Gastroesophageal sphincter (tissue), 4 donors: Measurements from ENCODE around the gene PDE8A. TPM values are rescaled to one million over a fixed set of nuclear protein-coding genes. Genes with fewer than 3 reads are reported as not detected.
A peak's percentile ranks its signal among the peaks of the same experiment; 100 is the strongest.

Experiments used
- ATAC-seq: fragments of 150-250 bp; one replicate; pipeline ENCODE4 v1.9.1; 2016; ENCODE audit warnings: mild to moderate bottlenecking, moderate library complexity
- H3K27ac ChIP-seq, 4 donors: fragments of 200-600 bp; sonication (generic) in 3 of 4; 1 replicate in 3 of 4; 2 replicates in 1 of 4; pipeline ENCODE4 v1.5.1; 2016 to 2019
- H3K27me3 ChIP-seq: fragments of 200-600 bp; sonication (generic); one replicate; pipeline ENCODE4 v1.5.1; 2019
- H3K36me3 ChIP-seq, 2 donors: fragments of 200-600 bp; sonication (generic); one replicate each; pipeline ENCODE4 v1.5.1; 2019; ENCODE audit warnings: control low read depth in 1 of 2
- H3K4me1 ChIP-seq, 3 donors: fragments of 200-600 bp; sonication (generic); 1 replicate in 2 of 3; 2 replicates in 1 of 3; pipeline ENCODE4 v1.5.1; 2016 to 2019; ENCODE audit warnings: control low read depth in 2 of 3
- H3K4me3 ChIP-seq, 2 donors: fragments of 200-600 bp; sonication (generic); one replicate each; pipeline ENCODE4 v1.5.1; 2019; ENCODE audit warnings: mild to moderate bottlenecking in 1 of 2, moderate library complexity in 1 of 2
- H3K9me3 ChIP-seq, 3 donors: fragments of 200-600 bp; sonication (generic); one replicate each; pipeline ENCODE4 v1.5.1; 2017 to 2019; ENCODE audit warnings: control low read depth in 2 of 3
- CTCF ChIP-seq, 4 experiments: fragments of 200-600 bp in 2 of 4; fragments of 450-650 bp in 2 of 4; sonication (generic) in 1 of 4; IDR thresholded peaks; one replicate each; pipeline ENCODE4 v1.5.1; 2017 to 2019; ENCODE audit warnings: antibody characterized with exemption in 4 of 4, mild to moderate bottlenecking in 2 of 4, moderate library complexity in 2 of 4
- EP300 ChIP-seq: sonication (generic); formaldehyde crosslinking; IDR thresholded peaks from one replicate; pipeline ENCODE4 v1.6.1; 2017; ENCODE audit warnings: antibody characterized with exemption, mild to moderate bottlenecking
- POLR2A ChIP-seq, 2 donors: fragments of 450-650 bp; IDR thresholded peaks; one replicate each; pipeline ENCODE4 v1.6.1; 2017; ENCODE audit warnings: antibody characterized with exemption in 2 of 2, mild to moderate bottlenecking in 2 of 2, moderate library complexity in 1 of 2
- POLR2AphosphoS5 ChIP-seq: sonication (generic); formaldehyde crosslinking; IDR thresholded peaks from one replicate; pipeline ENCODE4 v1.6.1; 2017; ENCODE audit warnings: antibody characterized with exemption
- WGBS, 2 donors: methylation state at CpG; one replicate each; pipeline ENCODE4 v1.1.5; 2018; ENCODE audit warnings: low coverage in 1 of 2; 5-methylcytosine and 5-hydroxymethylcytosine counted together
- total RNA-seq, 4 donors: library from RNA; depleted of rRNA; stranded (reverse); fragments of >200 nt; gene quantifications; one replicate each; pipeline ENCODE4 v1.1.0, GENCODE V29; 2016

PDE8A gene
- total RNA-seq, 4 donors from 2014 or later, result 34.6 to 73.2 (median 56.2) TPM

DNA sequence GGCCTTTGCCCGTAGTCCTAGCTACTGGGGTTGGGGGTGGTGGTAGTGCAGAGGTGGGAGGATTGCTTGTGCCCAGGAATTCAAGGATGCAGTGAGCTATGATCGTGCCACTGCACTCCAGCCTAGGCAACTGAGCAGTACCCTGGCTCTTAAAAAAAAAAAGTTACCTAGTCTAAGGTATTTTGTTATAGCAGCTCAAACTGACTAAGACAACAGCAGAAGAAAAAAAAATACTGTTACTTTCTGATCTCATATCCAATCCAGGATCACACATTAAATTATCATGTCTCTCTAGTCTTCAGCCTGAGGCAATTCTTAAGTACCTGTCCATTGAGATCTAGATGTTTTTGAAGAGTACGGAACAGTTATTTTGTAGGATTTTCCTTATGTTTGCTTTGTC is 39.8 kb downstream of the PDE8A start:
- no peaks in the 10 kb centered on the region for H3K9me3 ChIP-seq
- WGBS, 2 donors, result 95 to 100% methylated on average over 1 to 3 of the region's 3 CpGs
- peaks cover 14 to 57% (median 14%) of the 10 kb centered on the region in 3 donors for H3K4me1 ChIP-seq
- no peaks in the 10 kb centered on the region for H3K36me3 ChIP-seq
- TF ChIP-seq EP300 (no peak), CTCF (IDR thresholded peaks at IDR 0.05) (no peak), POLR2A (IDR thresholded peaks at IDR 0.05) (no peak), POLR2AphosphoS5 (no peak)
- no peak overlapping the region for H3K27ac ChIP-seq
- no peaks in the 10 kb centered on the region for H3K27me3 ChIP-seq
- no peak for ATAC-seq
- no peak overlapping the region for H3K4me3 ChIP-seq

DNA sequence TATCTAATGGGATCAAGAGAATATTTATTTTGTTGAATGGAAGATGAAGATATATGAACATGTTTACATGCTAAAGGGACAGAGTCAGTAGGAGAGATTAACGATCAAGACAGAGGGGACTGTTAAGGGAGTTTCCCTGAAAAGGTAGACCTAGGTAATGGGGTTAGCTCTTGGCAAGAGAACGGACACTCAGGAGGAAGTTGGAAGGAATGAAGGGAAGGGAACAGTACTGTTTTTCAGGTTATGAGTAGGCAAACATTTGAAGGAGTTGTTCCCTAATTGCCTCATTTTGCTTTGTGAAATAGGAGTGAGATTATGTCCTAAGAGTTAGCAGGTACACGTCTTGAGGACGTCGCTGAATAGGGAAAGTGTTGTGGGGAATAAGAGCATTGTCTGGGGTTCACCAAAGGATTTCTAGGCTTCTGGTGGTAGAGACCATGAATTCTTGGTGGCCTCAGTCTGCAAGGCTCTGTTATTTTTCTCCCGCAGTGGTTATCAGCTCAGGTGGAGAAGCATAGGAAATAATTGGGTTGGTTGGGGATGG is 41.3 kb downstream of the PDE8A start:
- no peaks in the 10 kb centered on the region for H3K27me3 ChIP-seq
- no peak overlapping the region for H3K4me3 ChIP-seq
- no peak for ATAC-seq
- H3K27ac ChIP-seq, result no peak overlapping the region
- TF ChIP-seq EP300 (no peak), POLR2A (IDR thresholded peaks at IDR 0.05) (no peak), POLR2AphosphoS5 (no peak), CTCF (IDR thresholded peaks at IDR 0.05) (no peak)
- H3K4me1 ChIP-seq, result peaks cover 15 to 67% (median 19%) of the 10 kb centered on the region in 3 donors
- no peaks in the 10 kb centered on the region for H3K36me3 ChIP-seq
- WGBS, 2 donors, result 83 to 90% methylated on average over 6 of the region's 6 CpGs
- no peaks in the 10 kb centered on the region for H3K9me3 ChIP-seq

DNA sequence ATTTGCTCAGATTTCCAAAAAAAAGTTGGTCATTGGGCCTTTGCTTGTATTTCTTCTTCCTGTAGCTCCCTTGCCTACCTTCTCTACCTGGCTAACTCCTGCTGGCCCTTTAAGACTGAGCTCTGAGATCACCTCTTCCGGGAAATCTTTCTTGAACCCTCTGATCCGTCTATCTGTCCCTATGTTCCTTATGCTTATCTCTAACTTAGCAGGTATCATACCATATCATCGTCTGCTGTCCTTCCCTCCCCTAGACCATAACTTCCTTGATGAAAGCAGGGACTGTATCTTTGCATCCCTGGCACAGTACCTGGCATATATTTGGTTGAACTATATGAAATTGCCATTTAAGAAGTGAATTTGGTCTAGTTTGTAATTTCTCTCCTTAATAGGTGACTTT is 42.3 kb downstream of the PDE8A start:
- H3K4me1 ChIP-seq, result peaks cover 15 to 76% (median 22%) of the 10 kb centered on the region in 3 donors
- no peak overlapping the region for H3K27ac ChIP-seq

DNA sequence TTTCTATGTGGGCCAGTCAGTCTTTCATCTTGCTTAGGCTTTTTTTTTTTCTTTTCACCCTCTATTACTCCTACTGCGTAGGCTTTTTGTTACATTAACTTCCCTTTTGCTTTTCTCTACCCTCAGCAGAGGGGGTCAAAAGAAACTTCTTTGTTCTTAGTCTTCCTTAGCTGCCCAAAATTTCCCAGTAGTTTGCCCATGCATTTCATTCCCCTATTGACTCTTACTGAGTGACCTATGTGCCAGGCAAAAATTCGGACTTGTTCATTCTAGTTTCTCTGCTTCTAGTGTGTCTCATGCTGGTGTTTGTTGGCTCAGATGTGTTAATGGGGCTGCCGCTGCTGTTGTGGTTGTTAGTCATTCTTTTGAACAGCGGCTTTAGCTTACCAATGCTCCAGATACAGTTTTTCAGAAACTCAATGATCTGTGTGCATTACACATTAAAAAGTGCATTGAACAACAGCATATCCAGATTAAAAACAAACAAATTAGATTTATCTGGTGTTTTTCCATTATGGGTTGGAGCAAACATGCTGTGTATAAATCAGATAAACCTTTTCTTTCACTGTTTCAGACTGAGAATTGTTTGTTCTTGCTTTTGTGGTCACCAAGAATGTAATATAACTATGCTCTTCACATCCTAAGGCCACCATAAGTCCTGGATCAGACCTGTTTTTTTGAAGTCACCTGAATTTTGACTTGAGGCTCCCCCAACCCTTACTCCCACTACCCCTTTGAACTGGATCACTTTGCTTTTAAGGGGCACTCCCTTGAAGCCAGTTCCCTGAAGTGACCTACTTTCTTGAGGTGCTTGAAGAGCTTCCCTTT is 43.1 kb downstream of the PDE8A start:
- Histone ChIP-seq H3K36me3 (no peaks in the 10 kb centered on the region), H3K27me3 (no peaks in the 10 kb centered on the region), H3K9me3 (no peaks in the 10 kb centered on the region), H3K4me3 (no peak overlapping the region), H3K27ac (no peak overlapping the region), H3K4me1 (peaks cover 15 to 78% (median 22%) of the 10 kb centered on the region in 3 donors)
- no peak for ATAC-seq
- WGBS, 2 donors, result 52 to 70% methylated on average over 3 to 4 of the region's 4 CpGs
- TF ChIP-seq POLR2AphosphoS5, result no peak

More for the DNA sequence above, 42.3 kb downstream of the PDE8A start:
- TF ChIP-seq POLR2AphosphoS5 (no peak), CTCF (IDR thresholded peaks at IDR 0.05) (no peak), POLR2A (IDR thresholded peaks at IDR 0.05) (no peak), EP300 (no peak)
- no peaks in the 10 kb centered on the region for H3K27me3 ChIP-seq
- H3K4me3 ChIP-seq, result no peak overlapping the region
- no peaks in the 10 kb centered on the region for H3K9me3 ChIP-seq
- no peaks in the 10 kb centered on the region for H3K36me3 ChIP-seq
- no peak for ATAC-seq
- WGBS, 2 donors, result 80 to 91% methylated on average over 3 of the region's 3 CpGs

DNA sequence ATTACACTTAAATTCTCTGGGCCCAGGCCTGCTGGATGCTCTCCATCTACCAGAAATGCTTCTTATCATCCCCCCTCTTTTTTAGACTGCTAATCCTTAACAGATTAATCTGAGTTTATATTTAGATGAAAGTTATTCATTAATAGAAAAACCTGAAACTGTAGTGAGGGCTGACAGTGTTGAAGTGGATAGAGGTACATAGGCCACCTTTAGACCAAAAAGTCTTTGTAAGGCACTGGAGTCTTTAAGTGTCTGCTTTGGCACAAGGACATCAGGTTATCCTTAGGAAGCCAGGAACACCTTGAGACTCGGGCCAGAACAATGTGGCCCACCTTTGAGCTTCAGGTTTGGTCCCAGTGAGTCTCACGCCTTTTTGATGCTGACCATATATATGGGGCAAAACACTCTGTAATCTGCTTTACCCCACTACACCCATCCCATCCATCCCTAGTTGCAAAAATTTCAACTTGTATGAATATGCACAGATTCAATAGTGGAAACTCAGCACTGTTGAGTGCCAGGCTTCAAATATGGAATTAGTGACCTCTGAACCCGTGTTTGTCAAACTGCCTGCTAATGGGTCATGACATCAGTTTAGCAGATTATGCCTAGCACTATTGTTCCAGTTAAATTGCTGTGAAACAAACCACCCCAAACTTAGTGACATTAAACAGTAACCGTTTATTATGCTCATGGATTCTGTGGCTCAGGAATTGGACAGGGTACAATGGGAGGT is 44.0 kb downstream of the PDE8A start:
- H3K27ac ChIP-seq, result peak overlapping the region in 1 of 4 donors; percentile 19
- no peak overlapping the region for H3K4me3 ChIP-seq
- TF ChIP-seq POLR2A (IDR thresholded peaks at IDR 0.05), result no peak
- TF ChIP-seq POLR2AphosphoS5, result no peak
- no peak for TF ChIP-seq EP300
- no peak for TF ChIP-seq CTCF (IDR thresholded peaks at IDR 0.05)
- H3K9me3 ChIP-seq, result no peaks in the 10 kb centered on the region
- no peaks in the 10 kb centered on the region for H3K36me3 ChIP-seq
- WGBS, 2 donors, result 78 to 86% methylated on average over 3 to 4 of the region's 4 CpGs
- peaks cover 20 to 80% (median 22%) of the 10 kb centered on the region in 3 donors for H3K4me1 ChIP-seq
- no peaks in the 10 kb centered on the region for H3K27me3 ChIP-seq
- ATAC-seq, result no peak
